GM10266 (cell line): ENCODE measurements around the gene SFT2D3.
A peak's percentile ranks its signal among the peaks of the same experiment; 100 is the strongest.

Source experiments
- DNase-seq: peaks from one replicate; pipeline ENCODE4 v3.0.0; 2012; ENCODE audit errors: extremely low spot score
- CTCF ChIP-seq: IDR thresholded peaks from 2 replicates; pipeline ENCODE4 v1.5.1; 2012; ENCODE audit warnings: mild to moderate bottlenecking, low read depth; ENCODE audit not compliant: control insufficient read depth, insufficient read depth; ENCODE audit errors: missing control alignments

SFT2D3 gene

GRCh38 chr2:127739800-127740199, 38.5 kb downstream of the SFT2D3 start:
- no peak for TF ChIP-seq CTCF
- no peak for DNase-seq

GRCh38 chr2:127740665-127741288, 39.5 kb downstream of the SFT2D3 start:
- no peak for TF ChIP-seq CTCF
- peak; percentile 12 for DNase-seq

- DNase-seq = no peak
- TF ChIP-seq CTCF = no peak
Observed at GRCh38 chr2:127743477-127744026, 42.3 kb downstream of the SFT2D3 start.

GRCh38 chr2:127747621-127748020, 46.3 kb downstream of the SFT2D3 start:
- TF ChIP-seq CTCF = no peak
- DNase-seq = no peak

- peak; percentile 63 for DNase-seq
Observed at GRCh38 chr2:127749537-127749936, 48.2 kb downstream of the SFT2D3 start.

GRCh38 chr2:127753374-127753773, 52.1 kb downstream of the SFT2D3 start:
- DNase-seq = no peak
- no peak for TF ChIP-seq CTCF

GRCh38 chr2:127754186-127754585, 52.9 kb downstream of the SFT2D3 start:
- TF ChIP-seq CTCF = no peak
- DNase-seq = no peak
